Heart left ventricle (tissue), 16 donors: ENCODE measurements around the gene PRR7. TPM values are rescaled to one million over a fixed set of nuclear protein-coding genes. Genes with fewer than 3 reads are reported as not detected.

Experiments used
- ATAC-seq, 4 donors: fragments of 200-7000 bp; cut with Tn5 transposase; one replicate each; pipeline ENCODE4 v1.9.1; 2020 to 2022; ENCODE audit warnings: moderate library complexity in 4 of 4, mild to moderate bottlenecking in 3 of 4, moderate number of reproducible peaks in 1 of 4
- DNase-seq, 5 donors: peaks; one replicate each; pipeline ENCODE4 v3.0.0-alpha.2; 2020
- H3K27ac ChIP-seq, 12 donors: fragments of 200-600 bp; sonication (generic) in 4 of 12; one replicate each; pipeline versions ENCODE4 v1.5.0 to v1.8.0; 2016 to 2022; ENCODE audit warnings: mild to moderate bottlenecking in 2 of 12
- H3K27me3 ChIP-seq, 9 donors: fragments of 200-600 bp; sonication (generic) in 2 of 9; one replicate each; pipeline versions ENCODE4 v1.5.1 to v1.8.0; 2016 to 2022; ENCODE audit warnings: mild to moderate bottlenecking in 3 of 9
- H3K36me3 ChIP-seq, 9 donors: fragments of 200-600 bp; sonication (generic) in 2 of 9; one replicate each; pipeline versions ENCODE4 v1.5.0 to v1.8.0; 2018 to 2022; ENCODE audit warnings: mild to moderate bottlenecking in 2 of 9
- H3K4me1 ChIP-seq, 12 donors: fragments of 200-600 bp; sonication (generic) in 4 of 12; one replicate each; pipeline versions ENCODE4 v1.5.0 to v1.8.0; 2016 to 2022; ENCODE audit warnings: mild to moderate bottlenecking in 3 of 12
- H3K4me3 ChIP-seq, 12 donors: fragments of 200-600 bp; sonication (generic) in 4 of 12; one replicate each; pipeline versions ENCODE4 v1.5.0 to v1.8.0; 2017 to 2022; ENCODE audit warnings: mild to moderate bottlenecking in 9 of 12, moderate library complexity in 4 of 12
- H3K9me3 ChIP-seq, 12 donors: fragments of 200-600 bp; sonication (generic) in 4 of 12; one replicate each; pipeline versions ENCODE4 v1.5.0 to v1.8.0; 2016 to 2022; ENCODE audit warnings: mild to moderate bottlenecking in 1 of 12
- POLR2A ChIP-seq, 2 donors: fragments of 450-650 bp; IDR thresholded peaks; one replicate each; pipeline ENCODE4 v1.6.1; 2017; ENCODE audit warnings: antibody characterized with exemption in 2 of 2, mild to moderate bottlenecking in 2 of 2, moderate library complexity in 2 of 2
- WGBS, 4 donors: extraction: QIAGEN DNeasy Blood & Tissue Kit in 2 of 4; methylation state at CpG; one replicate each; pipeline versions ENCODE4 v1.1.5 to v1.1.7; 2013 to 2018; 5-methylcytosine and 5-hydroxymethylcytosine counted together
- intact Hi-C, 10 donors: fragments of 100-400 bp; cut with DNase I; formaldehyde crosslinking; loops; one replicate each; pipeline versions ENCODE4 v1.11.1 to v1.14.2; 2022
- polyA plus RNA-seq, 2 donors: library from polyadenylated mRNA; stranded (reverse); fragments of 200-250 nt; gene quantifications; one replicate each; pipeline ENCODE4 v1.2.3, GENCODE V29; 2013
- total RNA-seq, 9 donors: library from RNA; depleted of rRNA in 2 of 9; stranded (reverse); fragments of >200 nt in 2 of 9; fragmentation: NEBNext Ultra II Directional in 3 of 9; extraction: Animal tissue kit (Norgen Biotek cat#: 25700) in 3 of 9; gene quantifications; one replicate each; pipeline versions ENCODE4 v1.1.0 to v1.2.4, GENCODE V29; 2016 to 2023
- TF ChIP-seq, protein P1 (sequence below), 12 donors: fragments of 200-600 bp; sonication (generic) in 4 of 12; IDR thresholded peaks; one replicate each; pipeline versions ENCODE4 v1.5.0 to v1.8.0; 2018 to 2022; ENCODE audit warnings: antibody characterized with exemption in 12 of 12, mild to moderate bottlenecking in 5 of 12
- donor health status: ischemic (EF 13 %, LVEDD 7.1; RV severe dilation, severe dysfunction).
- donor health status: healthy with polysubstance abuse.
- donor health status: DM: no; HTN: yes; CAD: no.
- donor health status: DM: no; HTN: no; CAD: no.
- donor health status: ischemic (EF 25% LVEDD 6.9; RV normal size, moderate dysfunction).
- donor health status: ischemic (EF 25% LVEDD 5.7; RV mildly dilated, moderate dysfunction).
- donor health status: healthy.
- donor health status: DM: yes; HTN: yes; CAD: no.
- donor health status: ischemic (EF 35%, LVEDD 5.7; RV mildly dilated, moderate dysfunction).
- donor health status: nonischemic (EF 11% LVEDD 7.7; RV severe dilation, severe dysfunction).
- donor health status: DM: yes; HTN: yes; CAD: no.
- donor health status: PGD.
- donor health status: ischemic (EF 29% LVEDD 5.4; RV normal size, mild dysfunction).
- donor health status: nonischemic (EF 23%, LVEDD 6.1; RV moderate dilation, normal function).

PRR7 gene
- total and polyA plus RNA-seq, 11 donors: 0.82 to 5.0 (median 1.5) TPM

DNA sequence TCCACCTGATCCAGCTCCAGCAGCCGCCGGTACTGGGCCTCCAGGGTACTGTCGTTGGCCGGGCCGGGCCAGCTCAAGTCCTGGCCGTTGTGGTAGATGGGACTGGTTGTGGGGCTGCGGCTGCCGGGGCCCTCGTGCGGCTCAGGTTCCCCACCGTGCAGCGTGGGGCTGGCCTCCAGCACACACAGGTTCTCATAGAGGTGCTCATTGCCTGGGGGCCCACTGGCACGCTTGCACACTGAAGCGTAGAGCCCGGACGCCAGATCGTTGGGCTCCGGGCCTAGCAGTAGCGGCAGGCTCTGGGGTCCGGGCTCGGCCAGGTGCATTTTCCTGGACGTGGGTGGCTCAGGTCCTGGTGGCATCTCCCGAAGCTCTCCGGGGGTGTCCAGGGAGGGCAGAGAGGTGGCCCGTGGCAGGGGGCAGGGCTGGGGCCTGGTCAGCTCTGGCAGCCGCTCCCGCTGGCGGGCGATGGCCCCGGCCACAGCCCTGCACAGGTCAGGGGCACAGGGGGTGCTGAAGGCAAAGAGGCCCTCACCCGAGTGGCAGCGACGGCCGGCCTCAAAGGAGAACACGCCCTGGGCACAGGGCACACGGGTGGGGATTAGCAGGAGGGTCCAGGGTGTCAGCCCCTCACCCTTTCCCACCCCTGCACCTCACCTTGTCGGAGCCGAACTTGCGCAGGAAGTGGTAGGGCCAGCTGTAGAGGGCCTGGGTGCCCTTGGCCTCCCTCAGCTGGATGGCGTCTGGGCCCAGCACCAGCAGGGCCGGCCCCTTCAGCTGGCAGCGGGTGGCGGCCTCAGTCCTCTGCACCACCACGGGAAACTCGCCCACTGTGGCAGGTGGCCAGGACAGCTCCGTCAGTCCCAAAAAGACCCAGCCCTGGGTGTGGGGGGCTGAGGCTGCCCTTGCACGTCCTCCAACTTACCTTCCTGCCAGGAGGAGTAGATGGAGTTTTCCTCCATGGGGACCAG is 57.8 kb downstream of the PRR7 start:
- no peak for TF ChIP-seq POLR2A (IDR thresholded peaks at IDR 0.05)
- TF ChIP-seq, protein P1, sequence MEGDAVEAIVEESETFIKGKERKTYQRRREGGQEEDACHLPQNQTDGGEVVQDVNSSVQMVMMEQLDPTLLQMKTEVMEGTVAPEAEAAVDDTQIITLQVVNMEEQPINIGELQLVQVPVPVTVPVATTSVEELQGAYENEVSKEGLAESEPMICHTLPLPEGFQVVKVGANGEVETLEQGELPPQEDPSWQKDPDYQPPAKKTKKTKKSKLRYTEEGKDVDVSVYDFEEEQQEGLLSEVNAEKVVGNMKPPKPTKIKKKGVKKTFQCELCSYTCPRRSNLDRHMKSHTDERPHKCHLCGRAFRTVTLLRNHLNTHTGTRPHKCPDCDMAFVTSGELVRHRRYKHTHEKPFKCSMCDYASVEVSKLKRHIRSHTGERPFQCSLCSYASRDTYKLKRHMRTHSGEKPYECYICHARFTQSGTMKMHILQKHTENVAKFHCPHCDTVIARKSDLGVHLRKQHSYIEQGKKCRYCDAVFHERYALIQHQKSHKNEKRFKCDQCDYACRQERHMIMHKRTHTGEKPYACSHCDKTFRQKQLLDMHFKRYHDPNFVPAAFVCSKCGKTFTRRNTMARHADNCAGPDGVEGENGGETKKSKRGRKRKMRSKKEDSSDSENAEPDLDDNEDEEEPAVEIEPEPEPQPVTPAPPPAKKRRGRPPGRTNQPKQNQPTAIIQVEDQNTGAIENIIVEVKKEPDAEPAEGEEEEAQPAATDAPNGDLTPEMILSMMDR (IDR thresholded peaks at IDR 0.05): no peak
- Histone ChIP-seq H3K27ac (no peak overlapping the region), H3K36me3 (peaks cover 0 to 20% (median 0%) of the 10 kb centered on the region in 9 donors), H3K4me1 (peaks cover 0 to 31% (median 10%) of the 10 kb centered on the region in 12 donors), H3K27me3 (no peaks in the 10 kb centered on the region), H3K4me3 (no peak overlapping the region), H3K9me3 (no peaks in the 10 kb centered on the region)
- ATAC-seq (no peak), DNase-seq (peak in 1 of 5 donors; percentile 67)
- WGBS, 4 donors: 94 to 95% (median 94%) methylated on average over 29 to 47 of the region's 47 CpGs
- intact Hi-C loops: loop anchor here in 4 of 10 donors (5.0 to 10.0 kb wide), 4 partner anchors 97 to 190 kb away; partner anchors contain the start of genes F12 (in 1 of the 4), MXD3 (in 1 of the 4) and PFN3 (in 1 of the 4)

- WGBS, 4 donors: 98 to 100% (median 98%) methylated on average over 1 to 4 of the region's 4 CpGs; no CpG with 5 or more reads in 1 of the 4 donors
- intact Hi-C loops: loop anchor here in 1 of 10 donors (10.0 kb wide), 1 partner anchor 190 kb away; the partner anchor contains the start of gene MXD3
- TF ChIP-seq, protein P1 (IDR thresholded peaks at IDR 0.05): no peak
- TF ChIP-seq POLR2A (IDR thresholded peaks at IDR 0.05): no peak
- H3K4me3 ChIP-seq: no peak overlapping the region
- no peaks in the 10 kb centered on the region for H3K9me3 ChIP-seq
- H3K36me3 ChIP-seq: peaks cover 0 to 20% (median 0%) of the 10 kb centered on the region in 9 donors
- H3K27me3 ChIP-seq: no peaks in the 10 kb centered on the region
- DNase-seq (no peak), ATAC-seq (no peak)
- H3K27ac ChIP-seq: no peak overlapping the region
- H3K4me1 ChIP-seq: peaks cover 0 to 38% (median 10%) of the 10 kb centered on the region in 12 donors
Measured at GRCh38 chr5:177505075-177505474, 58.5 kb downstream of the PRR7 start.

Other genes with a start within 250 kb of the PRR7 start
- 10 to 100 TPM; 11.6 to 27.5 (median 18.9) TPM for gene RAB24, start 143.1 kb upstream of the PRR7 start, total RNA-seq
- 10 to 100 TPM; 23.8 to 28.3 TPM for gene RAB24, start 143.1 kb upstream of the PRR7 start, polyA plus RNA-seq
- gene PRELID1, start 143.0 kb upstream of the PRR7 start, total RNA-seq: 10 to 100 TPM; 30.3 to 80.6 (median 42.4) TPM
- 100 to 1,000 TPM in 1 of 2 donors, 10 to 100 TPM in 1; 33.8 to 160 TPM for gene PRELID1, start 143.0 kb upstream of the PRR7 start, polyA plus RNA-seq
- gene MXD3, start 134.9 kb upstream of the PRR7 start, total RNA-seq: 1 to 10 TPM in 8 of 9 donors, under 1 TPM in 1; 0.52 to 9.1 (median 3.1) TPM
- 1 to 10 TPM; 1.3 to 2.5 TPM for gene MXD3, start 134.9 kb upstream of the PRR7 start, polyA plus RNA-seq
- 100 to 1,000 TPM in 3 of 9 donors, 10 to 100 TPM in 6; 50.2 to 155 (median 63.6) TPM for gene LMAN2, start 95.1 kb upstream of the PRR7 start, total RNA-seq
- gene LMAN2, start 95.1 kb upstream of the PRR7 start, polyA plus RNA-seq: 100 to 1,000 TPM in 1 of 2 donors, 10 to 100 TPM in 1; 43.3 to 313 TPM
- gene RGS14, start 88.9 kb upstream of the PRR7 start, total RNA-seq: 10 to 100 TPM in 1 of 9 donors, 1 to 10 TPM in 8; 1.3 to 10.7 (median 2.9) TPM
- gene RGS14, start 88.9 kb upstream of the PRR7 start, polyA plus RNA-seq: 1 to 10 TPM; 3.7 to 4.9 TPM
- not detected for gene SLC34A1, start 62.4 kb upstream of the PRR7 start, total RNA-seq
- gene SLC34A1, start 62.4 kb upstream of the PRR7 start, polyA plus RNA-seq: not detected
- not detected for gene PFN3, start 46.2 kb upstream of the PRR7 start, total RNA-seq
- not detected for gene PFN3, start 46.2 kb upstream of the PRR7 start, polyA plus RNA-seq
- gene F12, start 37.2 kb upstream of the PRR7 start, total RNA-seq: under 1 TPM in 1 of 9 donors, not detected in 8; 0.56 TPM
- under 1 TPM in 1 of 2 donors, not detected in 1; 0.29 TPM for gene F12, start 37.2 kb upstream of the PRR7 start, polyA plus RNA-seq
- gene GRK6, start 20.1 kb upstream of the PRR7 start, total RNA-seq: 10 to 100 TPM; 12.8 to 33.2 (median 17.3) TPM
- gene GRK6, start 20.1 kb upstream of the PRR7 start, polyA plus RNA-seq: 10 to 100 TPM in 1 of 2 donors, 1 to 10 TPM in 1; 6.8 to 29.5 TPM
- gene DBN1, start 26.8 kb downstream of the PRR7 start, total RNA-seq: 10 to 100 TPM; 12.3 to 60.7 (median 23.3) TPM
- gene DBN1, start 26.8 kb downstream of the PRR7 start, polyA plus RNA-seq: 10 to 100 TPM; 13.2 to 28.1 TPM
- 100 to 1,000 TPM in 1 of 9 donors, 10 to 100 TPM in 8; 36.3 to 124 (median 49.4) TPM for gene PDLIM7, start 50.8 kb downstream of the PRR7 start, total RNA-seq
- gene PDLIM7, start 50.8 kb downstream of the PRR7 start, polyA plus RNA-seq: 10 to 100 TPM; 89.9 to 95.1 TPM
- 10 to 100 TPM in 1 of 9 donors, 1 to 10 TPM in 7, under 1 TPM in 1; 0.77 to 23.8 (median 2.7) TPM for gene DOK3, start 63.0 kb downstream of the PRR7 start, total RNA-seq
- gene DOK3, start 63.0 kb downstream of the PRR7 start, polyA plus RNA-seq: 1 to 10 TPM; 1.1 to 3.0 TPM
- 10 to 100 TPM; 24.4 to 53.8 (median 37.7) TPM for gene DDX41, start 70.1 kb downstream of the PRR7 start, total RNA-seq
- 10 to 100 TPM; 33.0 to 65.4 TPM for gene DDX41, start 70.1 kb downstream of the PRR7 start, polyA plus RNA-seq
- 10 to 100 TPM; 13.1 to 34.4 (median 20.2) TPM for gene FAM193B, start 107.7 kb downstream of the PRR7 start, total RNA-seq
- 10 to 100 TPM; 17.4 to 58.9 TPM for gene FAM193B, start 107.7 kb downstream of the PRR7 start, polyA plus RNA-seq
- gene TMED9, start 145.4 kb downstream of the PRR7 start, total RNA-seq: 100 to 1,000 TPM in 2 of 9 donors, 10 to 100 TPM in 7; 46.2 to 138 (median 77.0) TPM
- gene TMED9, start 145.4 kb downstream of the PRR7 start, polyA plus RNA-seq: 100 to 1,000 TPM in 1 of 2 donors, 10 to 100 TPM in 1; 62.8 to 321 TPM
- gene B4GALT7, start 153.3 kb downstream of the PRR7 start, total RNA-seq: 10 to 100 TPM; 10.5 to 23.5 (median 17.7) TPM
- 10 to 100 TPM; 18.4 to 24.7 TPM for gene B4GALT7, start 153.3 kb downstream of the PRR7 start, polyA plus RNA-seq